ENCODE data around the gene PSME2.
"Not testable (repeated sequence)": the region's sequence is repeated elsewhere in the genome, so short reads cannot be mapped to it uniquely, and the experiment has no call there.

The PSME2 gene

GRCh38 chr14:24114532-24115421 lies 31.6 kb downstream of the PSME2 start, which contains the start of the genes DCAF11 and NRL:
Gene DCAF11, plus strand, starts transcription at chr14:24114777. Its CDS starts 818 bp downstream, at chr14:24115595.
Gene NRL, minus strand, starts transcription at chr14:24114949. Its CDS starts 32,101 bp downstream, at chr14:24082848.
- peak; percentile 97 for DNase-seq (ENCODE audit: low read depth)

GRCh38 chr14:24113801-24114531 lies 32.4 kb downstream of the PSME2 start:
- peak; percentile 58 for DNase-seq (ENCODE audit: low read depth)

GRCh38 chr14:24113379-24113800 lies 33.0 kb downstream of the PSME2 start:
- no peak for DNase-seq (ENCODE audit: low read depth)

DNA sequence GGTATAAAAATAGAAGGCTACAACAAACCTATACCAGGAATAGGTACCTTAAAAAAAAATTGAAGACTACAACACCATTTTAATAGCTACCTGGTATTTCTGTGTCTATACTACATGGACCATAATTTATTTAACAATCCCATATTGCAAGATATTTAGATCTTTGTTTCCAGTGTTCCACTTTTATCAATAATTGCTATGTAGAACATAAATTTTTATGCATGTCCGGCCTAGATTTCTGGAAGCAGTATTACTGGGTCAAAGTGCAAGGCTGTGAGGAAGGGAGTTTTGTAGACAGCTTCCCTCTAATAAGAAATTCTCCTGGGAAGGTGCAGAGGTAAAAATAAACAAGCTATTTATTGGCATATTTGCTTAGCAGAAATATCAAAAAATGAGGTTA lies 35.9 kb downstream of the PSME2 start:
- DNase-seq (ENCODE audit: low read depth), result no peak

- no peak for DNase-seq (ENCODE audit: low read depth)
These were observed 36.4 kb downstream of the PSME2 start for GRCh38 chr14:24110060-24110459.

DNA sequence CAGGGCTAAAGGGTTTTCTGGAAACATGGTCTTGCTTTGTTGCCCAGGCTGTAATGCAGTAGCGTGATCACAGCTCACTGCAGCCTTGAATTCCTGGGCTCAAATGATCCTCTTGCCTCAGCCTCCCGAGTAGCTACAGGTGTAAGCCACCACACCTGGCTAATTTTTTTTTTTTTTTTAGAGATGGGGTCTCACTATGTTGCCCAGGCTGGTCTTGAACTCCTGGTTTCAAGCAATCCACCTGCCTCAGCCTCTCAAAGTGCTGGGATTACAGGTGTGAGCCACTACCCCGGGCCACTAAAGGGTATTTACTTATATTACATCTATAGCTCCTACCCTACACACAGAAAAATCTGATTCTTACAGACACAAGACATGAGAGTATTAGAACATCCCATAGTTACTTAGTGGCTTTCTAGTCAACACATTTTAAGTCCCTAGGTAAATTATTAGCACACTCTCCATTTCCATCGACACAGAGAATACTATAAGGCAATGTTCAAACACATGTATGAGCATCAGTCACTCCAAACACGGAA lies 38.0 kb downstream of the PSME2 start:
- no peak for DNase-seq (ENCODE audit: low read depth)

DNA sequence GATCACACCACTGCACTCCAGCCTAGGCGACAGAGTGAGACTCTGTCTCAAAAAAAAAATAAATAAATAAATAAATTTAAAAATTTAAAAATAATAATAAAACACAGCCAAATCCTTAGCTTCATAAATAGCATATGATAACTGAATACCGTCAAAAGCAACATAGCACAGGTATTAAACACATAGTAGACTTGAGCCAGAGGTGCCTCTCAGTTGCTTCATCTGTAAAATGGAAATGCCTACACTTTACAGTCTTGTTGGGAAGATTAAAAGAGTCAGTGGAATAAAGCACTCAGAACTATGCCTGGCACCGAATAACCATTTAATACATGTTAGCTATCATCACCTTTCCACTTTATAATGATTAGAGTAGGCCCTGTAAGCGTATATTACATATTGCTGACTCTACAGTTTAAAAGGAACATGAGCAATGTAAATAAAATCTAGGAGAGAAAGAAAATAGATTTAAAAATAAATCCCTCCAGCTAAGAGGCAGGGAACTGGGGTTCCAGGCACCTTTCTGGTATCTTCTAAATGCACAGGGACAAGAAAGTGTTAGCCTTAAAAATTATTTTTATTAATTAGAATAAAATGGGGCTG lies 39.6 kb downstream of the PSME2 start:
- no peak for DNase-seq (ENCODE audit: low read depth)

DNA sequence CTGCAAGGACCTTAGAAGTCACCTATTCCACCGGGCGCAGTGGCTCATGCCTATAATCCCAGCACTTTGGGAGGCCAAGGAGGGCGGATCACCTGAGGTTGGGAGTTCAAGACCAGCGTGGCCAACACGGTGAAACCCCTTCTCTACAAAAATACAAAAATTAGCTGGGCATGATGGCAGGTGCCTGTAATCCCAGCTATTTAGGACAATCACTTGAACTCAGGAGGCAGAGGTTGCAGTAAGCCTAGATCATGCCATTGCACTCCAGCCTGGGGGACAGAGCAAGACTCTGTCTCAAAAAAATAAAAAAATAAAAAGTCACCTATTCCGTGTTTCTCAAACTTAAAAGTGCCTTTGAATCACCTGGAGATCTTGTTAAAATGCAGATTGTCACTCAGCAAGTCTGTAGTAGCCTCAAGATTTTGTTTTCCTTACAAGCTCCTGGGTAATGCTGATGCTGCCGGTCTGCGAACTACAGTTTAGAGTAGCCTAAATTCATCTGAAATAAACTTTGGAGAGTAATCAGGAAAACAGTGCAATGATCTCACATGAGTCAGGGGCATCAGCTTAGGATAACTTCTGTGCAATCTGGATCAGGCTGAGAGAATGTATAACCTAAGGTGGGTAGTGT lies 40.7 kb downstream of the PSME2 start:
- DNase-seq (ENCODE audit: low read depth), result not testable (repeated sequence)

DNA sequence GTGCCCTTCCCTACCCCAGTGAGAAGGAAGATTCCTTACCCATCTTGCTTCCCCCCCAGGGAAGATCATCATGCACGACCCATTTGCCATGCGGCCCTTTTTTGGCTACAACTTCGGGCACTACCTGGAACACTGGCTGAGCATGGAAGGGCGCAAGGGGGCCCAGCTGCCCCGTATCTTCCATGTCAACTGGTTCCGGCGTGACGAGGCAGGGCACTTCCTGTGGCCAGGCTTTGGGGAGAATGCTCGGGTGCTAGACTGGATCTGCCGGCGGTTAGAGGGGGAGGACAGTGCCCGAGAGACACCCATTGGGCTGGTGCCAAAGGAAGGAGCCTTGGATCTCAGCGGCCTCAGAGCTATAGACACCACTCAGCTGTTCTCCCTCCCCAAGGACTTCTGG lies 43.0 kb downstream of the PSME2 start:
- DNase-seq (ENCODE audit: low read depth), result no peak

DNA sequence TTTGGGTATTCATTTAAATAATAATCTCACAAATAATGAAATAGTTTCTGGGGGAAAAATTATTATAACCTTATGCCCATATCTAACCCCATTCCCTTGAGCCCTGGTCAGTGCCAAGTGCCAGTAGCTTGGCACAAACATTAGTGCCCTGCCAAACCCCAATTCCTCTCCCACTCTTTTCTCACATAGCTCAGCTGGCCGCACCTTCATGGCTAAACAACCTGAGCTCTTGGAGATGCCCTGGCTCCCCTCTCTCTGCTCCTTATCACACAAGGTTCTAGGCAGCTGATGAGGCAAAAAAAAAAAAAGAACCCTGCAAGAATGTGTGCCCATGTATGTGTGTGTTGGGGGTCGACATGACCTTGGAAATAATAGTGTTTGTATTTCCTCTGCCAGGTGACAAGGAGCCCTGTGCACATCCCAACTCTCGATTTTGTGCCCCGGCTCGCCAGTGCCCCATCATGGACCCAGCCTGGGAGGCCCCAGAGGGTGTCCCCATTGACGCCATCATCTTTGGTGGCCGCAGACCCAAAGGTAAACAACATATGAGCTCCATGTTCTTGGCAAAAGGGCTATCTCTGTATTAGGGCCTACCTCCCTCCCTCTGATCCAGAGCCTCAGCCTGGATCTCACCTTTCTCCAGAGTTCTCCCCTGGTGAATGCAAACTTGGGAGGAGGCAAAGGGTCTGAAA lies 43.9 kb downstream of the PSME2 start:
- no peak for DNase-seq (ENCODE audit: low read depth)

GRCh38 chr14:24100982-24101494 lies 45.4 kb downstream of the PSME2 start:
- DNase-seq (ENCODE audit: low read depth), result no peak

GRCh38 chr14:24100197-24100981 lies 46.0 kb downstream of the PSME2 start:
- no peak for DNase-seq (ENCODE audit: low read depth)

GRCh38 chr14:24098927-24099813 lies 47.2 kb downstream of the PSME2 start:
- DNase-seq (ENCODE audit: low read depth), result no peak

GRCh38 chr14:24098229-24098926 lies 48.0 kb downstream of the PSME2 start:
- DNase-seq (ENCODE audit: low read depth), result no peak

DNA sequence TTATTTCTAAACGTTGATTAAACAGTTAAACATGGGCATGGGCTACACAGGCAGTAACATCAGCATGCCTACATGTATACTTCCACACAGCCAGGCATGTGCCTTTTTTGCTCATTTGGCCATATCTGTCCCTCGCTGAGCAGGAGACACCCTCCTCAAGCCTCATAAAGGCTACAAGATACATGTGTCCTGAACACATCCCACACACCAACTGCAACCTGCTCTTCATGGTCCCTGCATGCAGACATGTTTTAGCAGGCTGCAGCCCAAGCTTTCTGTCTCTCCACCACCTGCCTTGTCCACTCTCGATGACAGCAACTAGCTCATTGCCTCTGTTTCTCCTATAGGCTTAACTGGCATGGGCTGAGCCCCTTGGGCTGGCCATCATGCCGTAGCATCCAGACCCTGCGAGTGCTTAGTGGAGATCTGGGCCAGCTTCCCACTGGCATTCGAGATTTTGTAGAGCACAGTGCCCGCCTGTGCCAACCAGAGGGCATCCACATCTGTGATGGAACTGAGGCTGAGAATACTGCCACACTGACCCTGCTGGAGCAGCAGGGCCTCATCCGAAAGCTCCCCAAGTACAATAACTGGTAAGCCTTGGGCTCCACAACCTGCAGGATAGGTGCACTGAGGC lies 49.7 kb downstream of the PSME2 start:
- DNase-seq (ENCODE audit: low read depth), result no peak

DNA sequence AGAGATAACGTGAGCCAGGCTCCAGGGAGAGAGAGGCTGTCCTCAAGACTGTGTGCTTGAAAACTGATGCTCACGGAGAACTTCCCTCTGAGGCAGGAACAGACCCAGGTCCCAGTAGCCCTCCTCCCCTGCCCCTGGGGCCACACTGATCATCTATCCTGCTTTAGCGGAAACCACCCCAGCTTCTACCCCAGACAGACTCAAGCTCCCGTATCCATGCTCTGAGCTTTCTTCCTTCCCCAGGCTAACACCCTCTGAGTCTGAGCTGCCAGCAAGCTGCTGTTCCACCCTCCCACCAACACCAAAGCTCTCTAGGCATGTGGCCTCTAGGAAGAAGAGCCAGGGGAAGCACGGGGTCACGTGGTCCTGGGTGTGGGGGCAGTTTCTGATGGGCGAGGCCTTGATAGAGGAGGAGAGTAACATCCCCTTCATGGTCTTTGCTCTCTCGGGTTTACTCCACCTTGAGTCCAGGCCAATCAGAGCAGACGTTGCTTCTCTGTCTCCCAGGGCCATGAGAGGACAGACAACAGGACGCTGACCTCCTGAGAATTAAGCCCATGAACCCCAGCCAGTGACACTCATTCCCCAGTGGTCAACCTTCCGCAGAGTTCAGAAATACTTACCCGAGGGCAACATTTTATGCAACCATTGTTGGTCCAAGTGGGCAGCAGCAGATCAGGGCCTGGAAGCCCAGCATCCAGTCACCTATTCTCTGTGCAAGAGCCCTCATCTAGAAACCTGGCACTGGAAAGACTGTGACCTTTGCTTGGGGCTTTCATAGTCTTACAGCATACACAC lies 50.9 kb downstream of the PSME2 start:
- DNase-seq (ENCODE audit: low read depth), result no peak

DNA sequence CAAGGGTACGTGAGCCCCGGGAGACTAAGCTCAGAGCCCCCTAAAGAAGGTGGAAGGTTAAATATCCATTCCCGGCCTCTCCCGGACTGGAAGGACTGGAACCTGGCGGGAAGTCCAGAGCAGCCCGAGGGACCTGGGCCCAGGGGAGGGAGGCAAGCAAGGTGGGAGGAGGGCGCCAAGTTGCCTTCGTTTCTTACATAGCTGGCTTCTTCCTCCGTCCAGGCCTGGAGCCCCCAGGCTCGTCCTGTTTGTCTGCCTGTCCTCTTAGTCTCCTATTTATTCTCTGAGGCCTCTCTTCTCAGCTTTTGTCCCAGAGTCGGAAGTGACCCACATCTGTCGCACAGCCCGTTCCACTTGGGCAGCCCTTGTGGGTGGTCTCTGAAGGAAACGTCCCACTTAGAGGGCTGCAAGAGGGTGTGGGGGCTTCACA lies 51.6 kb downstream of the PSME2 start:
- DNase-seq (ENCODE audit: low read depth), result no peak
